ENCODE results near the gene CTNNA3. TPM values are rescaled to one million over a fixed set of nuclear protein-coding genes. Genes with fewer than 3 reads are reported as not detected.

CTNNA3 gene
- total and polyA plus RNA-seq, 4 donors: 0.38 to 8.9 (median 5.2) TPM

- no peak for ATAC-seq (ENCODE audit: low FRiP score)
- intact Hi-C loops (cut with DNase I): no loop called here
- H3K36me3 ChIP-seq (ENCODE audit: control insufficient read depth in 1 of 2, insufficient read depth in 2 of 2, low read length in 1 of 2): no peaks in the 10 kb centered on the region
- H3K4me1 ChIP-seq (ENCODE audit: control insufficient read depth in 1 of 2, insufficient read depth in 2 of 2, low read length in 2 of 2): no peaks in the 10 kb centered on the region
- no peaks in the 10 kb centered on the region for H3K27me3 ChIP-seq (ENCODE audit: control insufficient read depth in 1 of 2, insufficient read depth in 2 of 2, low read length in 1 of 2)
- no peak overlapping the region for H3K27ac ChIP-seq (ENCODE audit: low read depth in 1 of 2, low read length in 2 of 2)
- no peaks in the 10 kb centered on the region for H3K9me3 ChIP-seq (ENCODE audit: control insufficient read depth, low read length)
- WGBS, 2 donors: 86 to 89% methylated on average over 2 of the region's 2 CpGs
- H3K4me3 ChIP-seq (ENCODE audit: low read length in 2 of 2): no peak overlapping the region
- DNase-seq: no peak
These were observed 36.5 kb downstream of the CTNNA3 start for GRCh38 chr10:67659497-67659896.

- intact Hi-C loops (cut with DNase I): no loop called here
- no peaks in the 10 kb centered on the region for H3K4me1 ChIP-seq (ENCODE audit: control insufficient read depth in 1 of 2, insufficient read depth in 2 of 2, low read length in 2 of 2)
- 89 to 93% methylated on average over 4 of the region's 4 CpGs for WGBS, 2 donors
- H3K36me3 ChIP-seq (ENCODE audit: control insufficient read depth in 1 of 2, insufficient read depth in 2 of 2, low read length in 1 of 2): no peaks in the 10 kb centered on the region
- H3K27ac ChIP-seq (ENCODE audit: low read depth in 1 of 2, low read length in 2 of 2): no peak overlapping the region
- DNase-seq: no peak
- no peaks in the 10 kb centered on the region for H3K27me3 ChIP-seq (ENCODE audit: control insufficient read depth in 1 of 2, insufficient read depth in 2 of 2, low read length in 1 of 2)
- no peaks in the 10 kb centered on the region for H3K9me3 ChIP-seq (ENCODE audit: control insufficient read depth, low read length)
- no peak overlapping the region for H3K4me3 ChIP-seq (ENCODE audit: low read length in 2 of 2)
- no peak for ATAC-seq (ENCODE audit: low FRiP score)
These were observed 38.2 kb downstream of the CTNNA3 start for GRCh38 chr10:67657775-67658174.

DNA sequence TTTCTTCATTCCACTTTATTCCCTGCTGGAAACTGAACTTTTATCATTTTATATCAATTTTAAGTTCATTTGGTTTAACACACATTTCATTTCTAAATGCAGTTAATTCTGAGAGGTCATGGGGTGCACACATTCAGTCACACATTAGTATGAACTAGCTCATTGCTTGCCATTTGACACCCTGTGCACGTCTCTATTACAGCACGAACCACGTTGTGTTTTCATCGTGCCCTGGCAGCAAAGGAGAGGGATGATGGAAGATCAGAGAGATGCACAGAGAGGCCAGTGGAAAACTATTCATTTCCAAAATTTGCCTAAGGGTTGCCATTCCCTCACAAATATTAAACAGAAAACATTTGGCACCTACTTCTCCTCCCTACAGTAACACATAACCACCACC lies 45.4 kb downstream of the CTNNA3 start:
- Histone ChIP-seq H3K27ac (ENCODE audit: low read depth in 1 of 2, low read length in 2 of 2) (no peak overlapping the region), H3K36me3 (ENCODE audit: control insufficient read depth in 1 of 2, insufficient read depth in 2 of 2, low read length in 1 of 2) (no peaks in the 10 kb centered on the region), H3K9me3 (ENCODE audit: control insufficient read depth, low read length) (no peaks in the 10 kb centered on the region), H3K27me3 (ENCODE audit: control insufficient read depth in 1 of 2, insufficient read depth in 2 of 2, low read length in 1 of 2) (no peaks in the 10 kb centered on the region), H3K4me1 (ENCODE audit: control insufficient read depth in 1 of 2, insufficient read depth in 2 of 2, low read length in 2 of 2) (no peaks in the 10 kb centered on the region), H3K4me3 (ENCODE audit: low read length in 2 of 2) (no peak overlapping the region)
- 81 to 85% methylated on average over 4 of the region's 4 CpGs for WGBS, 2 donors
- intact Hi-C loops (cut with DNase I): no loop called here
- no peak for ATAC-seq (ENCODE audit: low FRiP score)
- no peak for DNase-seq

- DNase-seq: no peak
- no peaks in the 10 kb centered on the region for H3K9me3 ChIP-seq (ENCODE audit: control insufficient read depth, low read length)
- ATAC-seq (ENCODE audit: low FRiP score): no peak
- no peaks in the 10 kb centered on the region for H3K4me1 ChIP-seq (ENCODE audit: control insufficient read depth in 1 of 2, insufficient read depth in 2 of 2, low read length in 2 of 2)
- intact Hi-C loops (cut with DNase I): no loop called here
- H3K27ac ChIP-seq (ENCODE audit: low read depth in 1 of 2, low read length in 2 of 2): no peak overlapping the region
- H3K4me3 ChIP-seq (ENCODE audit: low read length in 2 of 2): no peak overlapping the region
- no peaks in the 10 kb centered on the region for H3K27me3 ChIP-seq (ENCODE audit: control insufficient read depth in 1 of 2, insufficient read depth in 2 of 2, low read length in 1 of 2)
- WGBS, 2 donors: 84 to 87% methylated on average over 4 of the region's 4 CpGs
- H3K36me3 ChIP-seq (ENCODE audit: control insufficient read depth in 1 of 2, insufficient read depth in 2 of 2, low read length in 1 of 2): no peaks in the 10 kb centered on the region
These were observed 47.3 kb downstream of the CTNNA3 start for GRCh38 chr10:67648613-67649229.

DNA sequence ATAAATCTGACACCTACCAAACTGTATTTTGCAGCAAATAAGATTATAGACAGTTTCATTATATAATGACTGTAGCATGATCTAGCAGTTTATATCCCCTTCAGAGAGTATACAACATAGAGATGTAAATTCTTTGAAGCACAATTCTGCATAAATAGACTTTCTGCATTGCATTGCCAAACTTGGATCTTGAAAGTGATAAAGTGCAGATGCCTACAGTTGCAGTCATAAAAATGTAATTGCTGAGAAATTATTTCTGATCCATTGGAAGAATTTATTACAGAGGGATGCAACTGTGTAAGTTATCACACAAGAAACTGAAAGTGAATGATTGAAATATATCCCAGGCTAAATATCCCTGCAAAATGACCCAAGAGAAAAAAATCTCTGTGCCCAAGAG lies 65.1 kb downstream of the CTNNA3 start:
- Histone ChIP-seq H3K4me1 (ENCODE audit: control insufficient read depth in 1 of 2, insufficient read depth in 2 of 2, low read length in 2 of 2) (no peaks in the 10 kb centered on the region), H3K4me3 (ENCODE audit: low read length in 2 of 2) (no peak overlapping the region), H3K9me3 (ENCODE audit: control insufficient read depth, low read length) (no peaks in the 10 kb centered on the region), H3K27me3 (ENCODE audit: control insufficient read depth in 1 of 2, insufficient read depth in 2 of 2, low read length in 1 of 2) (no peaks in the 10 kb centered on the region), H3K36me3 (ENCODE audit: control insufficient read depth in 1 of 2, insufficient read depth in 2 of 2, low read length in 1 of 2) (no peaks in the 10 kb centered on the region), H3K27ac (ENCODE audit: low read depth in 1 of 2, low read length in 2 of 2) (no peak overlapping the region)
- ATAC-seq (ENCODE audit: low FRiP score) (no peak), DNase-seq (no peak)
- intact Hi-C loops (cut with DNase I): no loop called here

- Histone ChIP-seq H3K27me3 (ENCODE audit: control insufficient read depth in 1 of 2, insufficient read depth in 2 of 2, low read length in 1 of 2) (no peaks in the 10 kb centered on the region), H3K4me1 (ENCODE audit: control insufficient read depth in 1 of 2, insufficient read depth in 2 of 2, low read length in 2 of 2) (no peaks in the 10 kb centered on the region), H3K36me3 (ENCODE audit: control insufficient read depth in 1 of 2, insufficient read depth in 2 of 2, low read length in 1 of 2) (no peaks in the 10 kb centered on the region), H3K27ac (ENCODE audit: low read depth in 1 of 2, low read length in 2 of 2) (no peak overlapping the region), H3K4me3 (ENCODE audit: low read length in 2 of 2) (no peak overlapping the region), H3K9me3 (ENCODE audit: control insufficient read depth, low read length) (no peaks in the 10 kb centered on the region)
- intact Hi-C loops (cut with DNase I): no loop called here
- ATAC-seq (ENCODE audit: low FRiP score) (no peak), DNase-seq (no peak)
These were observed 66.5 kb downstream of the CTNNA3 start for GRCh38 chr10:67629461-67629971.

DNA sequence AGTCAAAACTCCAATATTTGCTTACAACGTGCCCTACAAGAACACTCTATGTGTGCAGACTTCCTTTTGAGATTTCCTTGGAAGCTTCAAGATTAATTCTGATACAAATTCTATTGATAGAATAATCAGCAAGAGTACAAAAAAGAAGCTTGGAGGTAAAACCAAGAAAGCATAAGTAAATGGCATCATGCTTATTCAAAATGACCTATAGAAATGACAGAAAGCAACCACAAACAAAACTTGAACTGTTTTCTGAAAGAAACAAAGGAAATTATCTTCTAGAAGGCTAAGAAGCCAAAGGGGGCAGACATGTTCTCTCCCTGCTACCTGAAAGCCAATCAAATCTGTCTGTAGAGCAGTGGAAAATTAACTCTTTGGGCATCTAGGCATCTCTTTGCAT lies 73.0 kb downstream of the CTNNA3 start:
- no peaks in the 10 kb centered on the region for H3K4me1 ChIP-seq (ENCODE audit: control insufficient read depth in 1 of 2, insufficient read depth in 2 of 2, low read length in 2 of 2)
- ATAC-seq (ENCODE audit: low FRiP score) (no peak), DNase-seq (no peak)
- no peak overlapping the region for H3K27ac ChIP-seq (ENCODE audit: low read depth in 1 of 2, low read length in 2 of 2)
- no peaks in the 10 kb centered on the region for H3K36me3 ChIP-seq (ENCODE audit: control insufficient read depth in 1 of 2, insufficient read depth in 2 of 2, low read length in 1 of 2)
- WGBS, 2 donors: 79 to 86% methylated on average over 1 of the region's 1 CpG
- intact Hi-C loops (cut with DNase I): no loop called here
- H3K27me3 ChIP-seq (ENCODE audit: control insufficient read depth in 1 of 2, insufficient read depth in 2 of 2, low read length in 1 of 2): no peaks in the 10 kb centered on the region
- no peaks in the 10 kb centered on the region for H3K9me3 ChIP-seq (ENCODE audit: control insufficient read depth, low read length)
- H3K4me3 ChIP-seq (ENCODE audit: low read length in 2 of 2): no peak overlapping the region

DNA sequence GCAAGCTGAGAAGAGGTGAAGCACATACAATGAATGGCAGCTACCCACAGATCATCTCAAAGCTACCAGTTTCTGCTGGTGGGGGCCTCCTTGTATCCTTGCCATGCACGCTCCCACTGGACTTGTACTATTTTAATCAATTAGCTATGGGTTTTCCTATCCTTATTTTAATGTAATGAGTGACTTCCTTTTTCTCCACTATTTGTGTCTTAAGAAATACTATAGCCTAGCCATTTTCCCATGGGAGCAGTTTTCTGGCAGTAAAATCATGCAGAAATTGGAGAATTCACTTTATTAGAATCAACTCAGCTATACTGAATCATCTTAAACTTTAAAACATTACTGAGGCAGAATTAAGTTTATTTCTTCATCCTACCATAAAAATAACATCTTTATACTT lies 73.5 kb downstream of the CTNNA3 start:
- Histone ChIP-seq H3K4me1 (ENCODE audit: control insufficient read depth in 1 of 2, insufficient read depth in 2 of 2, low read length in 2 of 2) (no peaks in the 10 kb centered on the region), H3K9me3 (ENCODE audit: control insufficient read depth, low read length) (no peaks in the 10 kb centered on the region), H3K27me3 (ENCODE audit: control insufficient read depth in 1 of 2, insufficient read depth in 2 of 2, low read length in 1 of 2) (no peaks in the 10 kb centered on the region), H3K36me3 (ENCODE audit: control insufficient read depth in 1 of 2, insufficient read depth in 2 of 2, low read length in 1 of 2) (no peaks in the 10 kb centered on the region), H3K4me3 (ENCODE audit: low read length in 2 of 2) (no peak overlapping the region), H3K27ac (ENCODE audit: low read depth in 1 of 2, low read length in 2 of 2) (no peak overlapping the region)
- DNase-seq: no peak
- intact Hi-C loops (cut with DNase I): no loop called here
- 90 to 94% methylated on average over 1 of the region's 1 CpG for WGBS, 2 donors
- ATAC-seq (ENCODE audit: low FRiP score): no peak

DNA sequence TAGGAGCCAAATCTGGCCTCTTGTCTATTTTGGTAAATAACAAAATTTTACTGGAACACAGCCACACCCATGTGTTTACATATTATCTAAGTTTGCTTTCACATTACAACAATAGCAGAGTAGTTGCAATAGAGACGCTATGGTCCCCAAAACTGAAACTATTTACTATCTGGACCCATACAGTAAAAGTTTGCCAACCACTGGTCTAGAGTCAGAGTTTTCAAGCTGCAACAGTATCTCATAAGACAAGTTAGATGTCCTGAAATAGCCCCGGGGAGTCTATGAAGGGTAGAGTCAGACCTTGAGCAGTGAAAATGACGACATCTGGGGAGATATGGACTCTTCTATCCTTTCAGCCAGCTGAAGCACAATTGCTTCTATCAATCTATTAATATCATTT lies 74.2 kb downstream of the CTNNA3 start:
- Histone ChIP-seq H3K4me1 (ENCODE audit: control insufficient read depth in 1 of 2, insufficient read depth in 2 of 2, low read length in 2 of 2) (no peaks in the 10 kb centered on the region), H3K27me3 (ENCODE audit: control insufficient read depth in 1 of 2, insufficient read depth in 2 of 2, low read length in 1 of 2) (no peaks in the 10 kb centered on the region), H3K27ac (ENCODE audit: low read depth in 1 of 2, low read length in 2 of 2) (no peak overlapping the region), H3K4me3 (ENCODE audit: low read length in 2 of 2) (no peak overlapping the region), H3K36me3 (ENCODE audit: control insufficient read depth in 1 of 2, insufficient read depth in 2 of 2, low read length in 1 of 2) (no peaks in the 10 kb centered on the region), H3K9me3 (ENCODE audit: control insufficient read depth, low read length) (no peaks in the 10 kb centered on the region)
- ATAC-seq (ENCODE audit: low FRiP score): no peak
- DNase-seq: no peak
- intact Hi-C loops (cut with DNase I): no loop called here
- WGBS, 2 donors: 76 to 93% methylated on average over 3 of the region's 3 CpGs
